Measurements from ENCODE around the gene DHRS9. TPM values are rescaled to one million over a fixed set of nuclear protein-coding genes. Genes with fewer than 3 reads are reported as not detected.
"Not testable (repeated sequence)": the region's sequence is repeated elsewhere in the genome, so short reads cannot be mapped to it uniquely, and the experiment has no call there.

DHRS9 gene
- total RNA-seq, 1 experiment from 2014 or later = 2.1 TPM

GRCh38 chr2:169118060-169118459, 48.7 kb downstream of the DHRS9 start:
- Histone ChIP-seq H3K4me3 (ENCODE audit: low read length) (no peak overlapping the region), H3K9me2 (replicated peaks; ENCODE audit: insufficient read depth, low read length) (no peaks in the 10 kb centered on the region), H3K27ac (ENCODE audit: low read length) (no peak overlapping the region), H3K79me2 (ENCODE audit: low read length) (no peaks in the 10 kb centered on the region), H2AFZ (ENCODE audit: low read length) (no peak overlapping the region), H4K20me1 (ENCODE audit: insufficient read depth, low read depth, low read length) (no peaks in the 10 kb centered on the region), H3K4me2 (ENCODE audit: low read depth, low read length, poor library complexity, severe bottlenecking) (no peak overlapping the region), H3K27me3 (ENCODE audit: low read length) (no peaks in the 10 kb centered on the region), H3K9ac (ENCODE audit: low read length) (no peak overlapping the region), H3K36me3 (ENCODE audit: insufficient read depth, low read length) (no peaks in the 10 kb centered on the region), H3K4me1 (ENCODE audit: low read length) (no peaks in the 10 kb centered on the region), H3K9me3 (ENCODE audit: low read length) (no peaks in the 10 kb centered on the region)
- DNase-seq = no peak

GRCh38 chr2:169119123-169119760, 49.9 kb downstream of the DHRS9 start:
- no peak for DNase-seq
- Histone ChIP-seq H3K4me1 (ENCODE audit: low read length) (no peaks in the 10 kb centered on the region), H3K79me2 (ENCODE audit: low read length) (no peaks in the 10 kb centered on the region), H3K27me3 (ENCODE audit: low read length) (no peaks in the 10 kb centered on the region), H3K36me3 (ENCODE audit: insufficient read depth, low read length) (no peaks in the 10 kb centered on the region), H4K20me1 (ENCODE audit: insufficient read depth, low read depth, low read length) (no peaks in the 10 kb centered on the region), H3K9me3 (ENCODE audit: low read length) (no peaks in the 10 kb centered on the region), H3K9me2 (replicated peaks; ENCODE audit: insufficient read depth, low read length) (no peaks in the 10 kb centered on the region), H2AFZ (ENCODE audit: low read length) (no peak overlapping the region), H3K27ac (ENCODE audit: low read length) (no peak overlapping the region), H3K4me2 (ENCODE audit: low read depth, low read length, poor library complexity, severe bottlenecking) (no peak overlapping the region), H3K4me3 (ENCODE audit: low read length) (no peak overlapping the region), H3K9ac (ENCODE audit: low read length) (no peak overlapping the region)

GRCh38 chr2:169119851-169120250, 50.5 kb downstream of the DHRS9 start:
- DNase-seq = no peak
- Histone ChIP-seq H3K27ac (ENCODE audit: low read length) (no peak overlapping the region), H3K9ac (ENCODE audit: low read length) (no peak overlapping the region), H3K9me2 (replicated peaks; ENCODE audit: insufficient read depth, low read length) (no peaks in the 10 kb centered on the region), H4K20me1 (ENCODE audit: insufficient read depth, low read depth, low read length) (no peaks in the 10 kb centered on the region), H3K27me3 (ENCODE audit: low read length) (no peaks in the 10 kb centered on the region), H3K4me3 (ENCODE audit: low read length) (no peak overlapping the region), H3K9me3 (ENCODE audit: low read length) (no peaks in the 10 kb centered on the region), H3K36me3 (ENCODE audit: insufficient read depth, low read length) (no peaks in the 10 kb centered on the region), H3K79me2 (ENCODE audit: low read length) (no peaks in the 10 kb centered on the region), H3K4me1 (ENCODE audit: low read length) (no peaks in the 10 kb centered on the region), H2AFZ (ENCODE audit: low read length) (no peak overlapping the region), H3K4me2 (ENCODE audit: low read depth, low read length, poor library complexity, severe bottlenecking) (no peak overlapping the region)

GRCh38 chr2:169129703-169130243, 60.4 kb downstream of the DHRS9 start:
- no peak overlapping the region for H3K4me2 ChIP-seq (ENCODE audit: low read depth, low read length, poor library complexity, severe bottlenecking)
- H2AFZ ChIP-seq (ENCODE audit: low read length) = no peak overlapping the region

GRCh38 chr2:169131587-169132512, 62.5 kb downstream of the DHRS9 start:
- no peaks in the 10 kb centered on the region for H3K9me2 ChIP-seq (replicated peaks; ENCODE audit: insufficient read depth, low read length)
- no peak overlapping the region for H3K27ac ChIP-seq (ENCODE audit: low read length)
- H3K79me2 ChIP-seq (ENCODE audit: low read length) = no peaks in the 10 kb centered on the region
- no peak overlapping the region for H3K4me3 ChIP-seq (ENCODE audit: low read length)
- H3K4me2 ChIP-seq (ENCODE audit: low read depth, low read length, poor library complexity, severe bottlenecking) = no peak overlapping the region
- H3K9ac ChIP-seq (ENCODE audit: low read length) = no peak overlapping the region
- H3K36me3 ChIP-seq (ENCODE audit: insufficient read depth, low read length) = no peaks in the 10 kb centered on the region
- H3K9me3 ChIP-seq (ENCODE audit: low read length) = no peaks in the 10 kb centered on the region
- H2AFZ ChIP-seq (ENCODE audit: low read length) = no peak overlapping the region
- no peaks in the 10 kb centered on the region for H3K27me3 ChIP-seq (ENCODE audit: low read length)
- no peaks in the 10 kb centered on the region for H3K4me1 ChIP-seq (ENCODE audit: low read length)
- DNase-seq = peak; percentile 78
- no peaks in the 10 kb centered on the region for H4K20me1 ChIP-seq (ENCODE audit: insufficient read depth, low read depth, low read length)

More at GRCh38 chr2:169129703-169130243, 60.4 kb downstream of the DHRS9 start:
- H3K27me3 ChIP-seq (ENCODE audit: low read length) = no peaks in the 10 kb centered on the region
- DNase-seq = no peak
- H3K4me1 ChIP-seq (ENCODE audit: low read length) = no peaks in the 10 kb centered on the region
- no peaks in the 10 kb centered on the region for H3K9me2 ChIP-seq (replicated peaks; ENCODE audit: insufficient read depth, low read length)
- no peak overlapping the region for H3K27ac ChIP-seq (ENCODE audit: low read length)
- no peak overlapping the region for H3K4me3 ChIP-seq (ENCODE audit: low read length)
- H3K36me3 ChIP-seq (ENCODE audit: insufficient read depth, low read length) = no peaks in the 10 kb centered on the region
- no peaks in the 10 kb centered on the region for H3K79me2 ChIP-seq (ENCODE audit: low read length)
- no peaks in the 10 kb centered on the region for H4K20me1 ChIP-seq (ENCODE audit: insufficient read depth, low read depth, low read length)
- H3K9me3 ChIP-seq (ENCODE audit: low read length) = no peaks in the 10 kb centered on the region
- no peak overlapping the region for H3K9ac ChIP-seq (ENCODE audit: low read length)

GRCh38 chr2:169134272-169134671, 64.9 kb downstream of the DHRS9 start:
- H3K4me3 ChIP-seq (ENCODE audit: low read length); H3K4me1 ChIP-seq (ENCODE audit: low read length); H3K36me3 ChIP-seq (ENCODE audit: insufficient read depth, low read length); H3K9me3 ChIP-seq (ENCODE audit: low read length); H3K27ac ChIP-seq (ENCODE audit: low read length); H3K9me2 ChIP-seq (replicated peaks; ENCODE audit: insufficient read depth, low read length); H3K4me2 ChIP-seq (ENCODE audit: low read depth, low read length, poor library complexity, severe bottlenecking); H3K27me3 ChIP-seq (ENCODE audit: low read length); H3K9ac ChIP-seq (ENCODE audit: low read length); H2AFZ ChIP-seq (ENCODE audit: low read length); H3K79me2 ChIP-seq (ENCODE audit: low read length); DNase-seq; H4K20me1 ChIP-seq (ENCODE audit: insufficient read depth, low read depth, low read length): not testable (repeated sequence)

GRCh38 chr2:169136428-169136827, 67.1 kb downstream of the DHRS9 start:
- not testable (repeated sequence) for H3K9me3 ChIP-seq (ENCODE audit: low read length); H4K20me1 ChIP-seq (ENCODE audit: insufficient read depth, low read depth, low read length); H2AFZ ChIP-seq (ENCODE audit: low read length); H3K79me2 ChIP-seq (ENCODE audit: low read length); H3K9ac ChIP-seq (ENCODE audit: low read length); H3K4me3 ChIP-seq (ENCODE audit: low read length); H3K27me3 ChIP-seq (ENCODE audit: low read length); H3K36me3 ChIP-seq (ENCODE audit: insufficient read depth, low read length); DNase-seq; H3K27ac ChIP-seq (ENCODE audit: low read length); H3K4me2 ChIP-seq (ENCODE audit: low read depth, low read length, poor library complexity, severe bottlenecking); H3K9me2 ChIP-seq (replicated peaks; ENCODE audit: insufficient read depth, low read length)
- peaks cover 16% of the 10 kb centered on the region for H3K4me1 ChIP-seq (ENCODE audit: low read length)

- Histone ChIP-seq H3K4me2 (ENCODE audit: low read depth, low read length, poor library complexity, severe bottlenecking) (no peak overlapping the region), H3K27me3 (ENCODE audit: low read length) (no peaks in the 10 kb centered on the region), H2AFZ (ENCODE audit: low read length) (no peak overlapping the region), H3K4me3 (ENCODE audit: low read length) (no peak overlapping the region), H3K36me3 (ENCODE audit: insufficient read depth, low read length) (no peaks in the 10 kb centered on the region), H3K9ac (ENCODE audit: low read length) (no peak overlapping the region), H3K9me2 (replicated peaks; ENCODE audit: insufficient read depth, low read length) (no peaks in the 10 kb centered on the region), H3K4me1 (ENCODE audit: low read length) (peaks cover 18% of the 10 kb centered on the region), H3K9me3 (ENCODE audit: low read length) (no peaks in the 10 kb centered on the region), H4K20me1 (ENCODE audit: insufficient read depth, low read depth, low read length) (no peaks in the 10 kb centered on the region), H3K79me2 (ENCODE audit: low read length) (no peaks in the 10 kb centered on the region), H3K27ac (ENCODE audit: low read length) (no peak overlapping the region)
- DNase-seq = no peak
These were observed 67.6 kb downstream of the DHRS9 start for GRCh38 chr2:169136885-169137534.

Data from Karpas-422 (cell line).